HepG2 (cell line): ENCODE measurements around the gene SPTB. TPM values are rescaled to one million over a fixed set of nuclear protein-coding genes. Genes with fewer than 3 reads are reported as not detected.
A peak's percentile ranks its signal among the peaks of the same experiment; 100 is the strongest.

Experiments
- BATF2 ChIP-seq: sonication (generic); formaldehyde crosslinking; IDR thresholded peaks from 2 replicates; pipeline ENCODE4 v1.8.0; 2022; ENCODE audit warnings: mild to moderate bottlenecking, missing genetic modification reagents, moderate library complexity
- CC2D1A ChIP-seq: sonication (generic); formaldehyde crosslinking; IDR thresholded peaks from 2 replicates; pipeline ENCODE4 v1.8.1; 2023; ENCODE audit warnings: mild to moderate bottlenecking, missing genetic modification reagents
- DPF2 ChIP-seq: sonication (generic); formaldehyde crosslinking; IDR thresholded peaks from 2 replicates; pipeline ENCODE4 v1.4.0; 2020; ENCODE audit warnings: mild to moderate bottlenecking, low read depth, missing genetic modification reagents, borderline replicate concordance
- ELF3 ChIP-seq: IDR thresholded peaks from 2 replicates; pipeline ENCODE4 v1.6.1; 2016; ENCODE audit warnings: missing genetic modification reagents, missing compliant biosample characterization
- ETV6 ChIP-seq: sonication (generic); formaldehyde crosslinking; conservative IDR thresholded peaks from 2 replicates; pipeline ENCODE4 v1.4.0; 2020; ENCODE audit warnings: missing genetic modification reagents
- FLYWCH1 ChIP-seq: sonication (generic); formaldehyde crosslinking; IDR thresholded peaks from 2 replicates; pipeline ENCODE4 v1.8.1; 2023; ENCODE audit warnings: mild to moderate bottlenecking, missing genetic modification reagents
- FOXA3 ChIP-seq: IDR thresholded peaks from 2 replicates; pipeline ENCODE4 v1.6.1; 2016; ENCODE audit warnings: missing genetic modification reagents, missing compliant biosample characterization
- ISX ChIP-seq: sonication (generic); formaldehyde crosslinking; conservative IDR thresholded peaks from 2 replicates; pipeline ENCODE4 v1.5.0; 2020; ENCODE audit warnings: missing genetic modification reagents
- KAT8 ChIP-seq: IDR thresholded peaks from 2 replicates; pipeline ENCODE4 v1.6.1; 2016; ENCODE audit warnings: missing genetic modification reagents, missing compliant biosample characterization
- MIER3 ChIP-seq: IDR thresholded peaks from 2 replicates; pipeline ENCODE4 v1.6.1; 2016; ENCODE audit warnings: missing compliant biosample characterization, borderline replicate concordance
- NR1H2 ChIP-seq: sonication (generic); formaldehyde crosslinking; IDR thresholded peaks from 2 replicates; pipeline ENCODE4 v1.8.1; 2022; ENCODE audit warnings: low read depth, missing genetic modification reagents, borderline replicate concordance
- REXO4 ChIP-seq: sonication (generic); formaldehyde crosslinking; IDR thresholded peaks from 2 replicates; pipeline ENCODE4 v1.8.0; 2022; ENCODE audit warnings: missing genetic modification reagents, mild to moderate bottlenecking, borderline replicate concordance
- SOX5 ChIP-seq: IDR thresholded peaks from 2 replicates; pipeline ENCODE4 v1.6.1; 2016; ENCODE audit warnings: borderline replicate concordance
- THAP11 ChIP-seq: IDR thresholded peaks from 2 replicates; pipeline ENCODE4 v1.6.1; 2016; ENCODE audit warnings: missing biosample characterization, missing genetic modification reagents
- YEATS4 ChIP-seq: sonication (generic); formaldehyde crosslinking; IDR thresholded peaks from 2 replicates; pipeline ENCODE4 v1.4.0; 2020; ENCODE audit warnings: missing genetic modification reagents, borderline replicate concordance
- ZNF160 ChIP-seq: sonication (generic); formaldehyde crosslinking; IDR thresholded peaks from 2 replicates; pipeline ENCODE4 v1.8.0; 2022; ENCODE audit warnings: mild to moderate bottlenecking, inconsistent platforms, missing genetic modification reagents
- ZNF281 ChIP-seq: sonication (generic); formaldehyde crosslinking; IDR thresholded peaks from 2 replicates; pipeline ENCODE4 v1.4.0; 2020; ENCODE audit warnings: missing genetic modification reagents, borderline replicate concordance
- ZNF724P ChIP-seq: sonication (generic); formaldehyde crosslinking; IDR thresholded peaks from 2 replicates; pipeline ENCODE4 v1.8.0; 2022; ENCODE audit warnings: missing genetic modification reagents, borderline replicate concordance
- ZNF775 ChIP-seq: sonication (generic); formaldehyde crosslinking; IDR thresholded peaks from 2 replicates; pipeline ENCODE4 v1.4.0; 2020; ENCODE audit warnings: missing genetic modification reagents, mild to moderate bottlenecking, moderate library complexity, borderline replicate concordance
- polyA plus RNA-seq, 8 experiments: library from polyadenylated mRNA; depleted of rRNA in 3 of 8; stranded (reverse) in 7 of 8; unstranded in 1 of 8; fragments of >200 nt; fragmentation: Illumina TruSeq in 4 of 8; extraction: Trizol in 4 of 8; gene quantifications; 2 replicates each; pipeline versions ENCODE4 v1.2.1 to v1.2.3, GENCODE V29; 2011 to 2016; ENCODE audit warnings: low read depth in 4 of 8, missing spikeins in 1 of 8, mixed read lengths in 1 of 8; ENCODE audit not compliant: insufficient read depth in 1 of 8
- total RNA-seq, 5 experiments: library from RNA; depleted of rRNA; stranded (reverse); fragments of >200 nt; fragmentation: Illumina TruSeq; extraction: Trizol; gene quantifications; 2 replicates each; pipeline ENCODE4 v1.2.3, GENCODE V29; 2016; ENCODE audit warnings: low read depth in 1 of 5

Gene SPTB
- total and polyA plus RNA-seq, 2 of the 13 experiments (the other 11 are each of a cell fraction or from before 2014, with no cell fraction given): 0.01 to 0.02 TPM

- no peak for TF ChIP-seq FLYWCH1 (CRISPR knock-in tag)
- no peak for TF ChIP-seq DPF2
- TF ChIP-seq KAT8 (CRISPR knock-in tag): peak; percentile 46; the same call in 1 of the 2 replicates
- no peak for TF ChIP-seq ZNF281
- TF ChIP-seq ZNF724P (CRISPR knock-in tag): no peak
- TF ChIP-seq ZNF775: no peak
- TF ChIP-seq FOXA3: peak; percentile 70
- TF ChIP-seq ZNF160 (CRISPR knock-in tag): no peak
- no peak for TF ChIP-seq MIER3 (CRISPR knock-in tag)
- TF ChIP-seq REXO4: no peak
- no peak for TF ChIP-seq ISX (CRISPR knock-in tag)
- TF ChIP-seq THAP11: no peak
- no peak for TF ChIP-seq NR1H2 (CRISPR knock-in tag)
- no peak for TF ChIP-seq YEATS4 (CRISPR knock-in tag)
- no peak for TF ChIP-seq CC2D1A (CRISPR knock-in tag)
- TF ChIP-seq ELF3: peak; percentile 34; the same call in 1 of the 2 replicates
- no peak for TF ChIP-seq BATF2 (CRISPR knock-in tag)
- TF ChIP-seq SOX5 (CRISPR knock-in tag): no peak; the same call in 1 of the 2 replicates
- no peak for TF ChIP-seq ETV6
Measured at GRCh38 chr14:64720131-64720576, 159.6 kb downstream of the SPTB start (continued).
